Nephron (organoid): ENCODE results near the gene MX2.

ENCODE experiments used
- H3K27ac Mint-ChIP-seq, 3 experiments: 2 replicates each; pipeline ENCODE4 v1.8.0; 2020; ENCODE audit warnings: mixed read lengths in 3 of 3, mild to moderate bottlenecking in 2 of 3, moderate library complexity in 1 of 3
- H3K27me3 Mint-ChIP-seq: 2 replicates; pipeline ENCODE4 v1.8.0; 2021; ENCODE audit warnings: low read depth, mild to moderate bottlenecking, moderate library complexity, mixed read lengths
- H3K36me3 Mint-ChIP-seq: 2 replicates; pipeline ENCODE4 v1.8.0; 2020; ENCODE audit warnings: low read depth, mixed read lengths
- H3K4me1 Mint-ChIP-seq: 2 replicates; pipeline ENCODE4 v1.8.0; 2020; ENCODE audit warnings: mixed read lengths
- H3K4me3 Mint-ChIP-seq, 3 experiments: 2 replicates each; pipeline ENCODE4 v1.8.0; 2020; ENCODE audit warnings: mild to moderate bottlenecking in 3 of 3, mixed read lengths in 3 of 3, moderate library complexity in 2 of 3
- H3K9me3 Mint-ChIP-seq: 2 replicates; pipeline ENCODE4 v1.8.0; 2020; ENCODE audit warnings: mixed read lengths
- CTCF ChIP-seq, 3 experiments: fragments of 200-600 bp; sonication (generic); IDR thresholded peaks; one replicate each; pipeline ENCODE4 v1.5.0; 2021; ENCODE audit warnings: antibody characterized with exemption in 3 of 3; ENCODE audit not compliant: unreplicated experiment in 3 of 3

MX2 gene

DNA sequence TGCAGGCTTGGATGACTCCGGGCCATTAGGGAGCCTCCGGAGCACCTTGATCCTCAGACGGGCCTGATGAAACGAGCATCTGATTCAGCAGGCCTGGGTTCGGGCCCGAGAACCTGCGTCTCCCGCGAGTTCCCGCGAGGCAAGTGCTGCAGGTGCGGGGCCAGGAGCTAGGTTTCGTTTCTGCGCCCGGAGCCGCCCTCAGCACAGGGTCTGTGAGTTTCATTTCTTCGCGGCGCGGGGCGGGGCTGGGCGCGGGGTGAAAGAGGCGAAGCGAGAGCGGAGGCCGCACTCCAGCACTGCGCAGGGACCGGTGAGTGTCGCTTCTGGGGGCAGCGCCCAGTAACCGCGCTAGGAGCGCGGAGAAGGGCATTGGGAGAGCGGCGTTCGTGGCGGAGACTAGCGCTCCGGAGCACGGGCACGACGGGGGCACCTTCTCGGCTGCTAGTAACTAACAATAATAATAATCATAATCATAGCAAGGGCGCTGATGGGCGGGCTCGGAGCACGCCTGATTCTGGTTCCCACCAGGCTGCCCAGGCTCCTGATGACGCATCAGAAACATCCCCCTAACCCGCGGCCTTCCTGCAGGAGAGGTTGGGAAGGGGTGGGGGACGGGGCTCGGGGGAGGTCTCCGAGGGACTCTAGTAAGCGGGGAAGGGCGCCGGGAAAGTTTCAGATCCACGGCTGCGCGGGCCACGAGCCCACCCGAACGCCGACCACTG, 64.3 kb downstream of the MX2 start, which contains the start of gene MX1:
MX1 (plus strand) TSS at position 286 of the 722 bp plus-strand sequence. CDS start 5,832 bp downstream, outside the sequence.
- H3K9me3 Mint-ChIP-seq: peaks cover 2% of the 10 kb centered on the region
- H3K36me3 Mint-ChIP-seq: no peaks in the 10 kb centered on the region
- H3K4me1 Mint-ChIP-seq: peaks cover 2% of the 10 kb centered on the region
- no peak within 1 kb of the TSS for H3K27ac Mint-ChIP-seq
- H3K27me3 Mint-ChIP-seq: peaks cover 52% of the 10 kb centered on the region
- H3K4me3 Mint-ChIP-seq: peak within 1 kb of the TSS; percentile 72 to 74 (median 73)
- TF ChIP-seq CTCF (IDR thresholded peaks at IDR 0.05; ENCODE audit: unreplicated experiment in 3 of 3): no peak

GRCh38 chr21:41426676-41427404, 65.0 kb downstream of the MX2 start:
- Mint-ChIP-seq H3K27me3 (peaks cover 52% of the 10 kb centered on the region), H3K9me3 (peaks cover 2% of the 10 kb centered on the region), H3K36me3 (no peaks in the 10 kb centered on the region), H3K4me1 (no peaks in the 10 kb centered on the region), H3K27ac (no peak overlapping the region), H3K4me3 (peak overlapping the region in 2 of 3 experiments; percentile 30 to 73)
- no peak for TF ChIP-seq CTCF (IDR thresholded peaks at IDR 0.05; ENCODE audit: unreplicated experiment in 3 of 3)

DNA sequence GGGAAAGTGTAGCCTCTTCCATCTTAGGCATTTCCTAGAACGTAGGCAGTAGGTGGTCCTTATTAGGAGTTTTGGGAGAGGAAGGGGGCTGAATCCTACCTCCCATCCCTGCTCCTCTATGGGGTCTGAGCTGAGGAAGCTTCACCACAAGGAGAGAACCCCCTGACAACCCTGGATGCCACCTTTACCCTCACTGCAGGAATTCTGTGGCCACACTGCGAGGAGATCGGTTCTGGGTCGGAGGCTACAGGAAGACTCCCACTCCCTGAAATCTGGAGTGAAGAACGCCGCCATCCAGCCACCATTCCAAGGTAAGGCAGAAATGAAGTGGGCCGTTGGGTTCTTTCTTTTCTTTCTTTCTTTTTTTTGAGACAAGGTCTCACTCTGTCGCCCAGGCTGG, 65.7 kb downstream of the MX2 start:
- Mint-ChIP-seq H3K9me3 (peaks cover 2% of the 10 kb centered on the region), H3K4me1 (no peaks in the 10 kb centered on the region), H3K27me3 (peaks cover 52% of the 10 kb centered on the region), H3K27ac (no peak overlapping the region), H3K4me3 (peak overlapping the region in 1 of 3 experiments; percentile 29), H3K36me3 (no peaks in the 10 kb centered on the region)
- no peak for TF ChIP-seq CTCF (IDR thresholded peaks at IDR 0.05; ENCODE audit: unreplicated experiment in 3 of 3)

DNA sequence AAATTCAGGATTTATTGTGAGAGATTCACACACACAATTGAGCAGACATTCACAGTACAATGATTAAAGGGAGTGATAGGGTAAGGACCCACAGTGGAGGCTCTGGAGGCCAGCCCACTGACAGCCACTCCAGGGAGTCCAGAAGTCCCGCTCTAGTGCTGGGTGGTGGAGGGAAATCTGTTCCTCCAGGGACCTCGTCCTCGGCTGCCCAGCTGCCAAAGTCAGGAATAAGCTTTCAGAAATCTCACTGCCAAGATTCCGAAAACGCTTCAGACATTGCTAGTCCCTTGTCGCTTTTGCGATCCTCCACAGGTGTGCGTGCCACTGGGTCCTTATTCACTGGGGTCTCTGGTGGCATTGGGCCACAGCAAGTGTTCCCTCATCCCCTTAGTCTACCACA, 66.5 kb downstream of the MX2 start:
- Mint-ChIP-seq H3K27me3 (peaks cover 52% of the 10 kb centered on the region), H3K36me3 (no peaks in the 10 kb centered on the region), H3K9me3 (peaks cover 3% of the 10 kb centered on the region), H3K27ac (no peak overlapping the region), H3K4me3 (peak overlapping the region in 1 of 3 experiments; percentile 30), H3K4me1 (no peaks in the 10 kb centered on the region)
- no peak for TF ChIP-seq CTCF (IDR thresholded peaks at IDR 0.05; ENCODE audit: unreplicated experiment in 3 of 3)

GRCh38 chr21:41428847-41429246, 67.0 kb downstream of the MX2 start:
- peaks cover 5% of the 10 kb centered on the region for H3K9me3 Mint-ChIP-seq
- H3K4me1 Mint-ChIP-seq: no peaks in the 10 kb centered on the region
- H3K27me3 Mint-ChIP-seq: peaks cover 52% of the 10 kb centered on the region
- no peaks in the 10 kb centered on the region for H3K36me3 Mint-ChIP-seq
- no peak overlapping the region for H3K27ac Mint-ChIP-seq
- no peak for TF ChIP-seq CTCF (IDR thresholded peaks at IDR 0.05; ENCODE audit: unreplicated experiment in 3 of 3)
- no peak overlapping the region for H3K4me3 Mint-ChIP-seq
